Activated T-helper 1 cell treated with Interleukin-2 at 50 U/mL for 16 hours (primary cell): ENCODE data around the gene CRIP1.

Source experiments
- DNase-seq: peaks from one replicate; pipeline ENCODE4 v3.0.0-alpha.2; 2020; ENCODE audit warnings: low read depth

CRIP1 gene

GRCh38 chr14:105470350-105471296 lies 16.1 kb upstream of the CRIP1 start:
- no peak for DNase-seq

GRCh38 chr14:105471297-105471821 lies 15.3 kb upstream of the CRIP1 start:
- DNase-seq: no peak

- DNase-seq: no peak
Observed at GRCh38 chr14:105471823-105472485, 14.7 kb upstream of the CRIP1 start.

- no peak for DNase-seq
Observed at GRCh38 chr14:105472486-105472991, 14.1 kb upstream of the CRIP1 start.

- DNase-seq: no peak
Observed at GRCh38 chr14:105473033-105473676, 13.5 kb upstream of the CRIP1 start.

- DNase-seq: peak; percentile 65
Observed at GRCh38 chr14:105473677-105474482, 12.8 kb upstream of the CRIP1 start.

- DNase-seq: peak; percentile 40
Observed at GRCh38 chr14:105474483-105475268, 12.0 kb upstream of the CRIP1 start, which contains the start of gene CRIP2. Gene CRIP2 (plus strand): TSS chr14:105474821. CDS start chr14:105474863, 42 bp downstream.

- no peak for DNase-seq
Observed at GRCh38 chr14:105475269-105476096, 11.2 kb upstream of the CRIP1 start.

GRCh38 chr14:105476097-105476830 lies 10.4 kb upstream of the CRIP1 start:
- no peak for DNase-seq

GRCh38 chr14:105476831-105477659 lies 9.6 kb upstream of the CRIP1 start:
- no peak for DNase-seq

GRCh38 chr14:105477660-105478397 lies 8.9 kb upstream of the CRIP1 start:
- DNase-seq: no peak

- no peak for DNase-seq
Observed at GRCh38 chr14:105478398-105479251, 8.1 kb upstream of the CRIP1 start.

GRCh38 chr14:105479431-105480158 lies 7.1 kb upstream of the CRIP1 start:
- no peak for DNase-seq

GRCh38 chr14:105480199-105480746 lies 6.4 kb upstream of the CRIP1 start:
- DNase-seq: no peak
